GM23338 (cell line): ENCODE results near the gene MARVELD3.

Source experiments
- CREB1 ChIP-seq: fragments of 250-450 bp; sonication (Bioruptor Pico); IDR thresholded peaks from 2 replicates; pipeline ENCODE4 v1.5.0; 2020; ENCODE audit warnings: low read depth, mild to moderate bottlenecking, moderate library complexity
- EZH2 ChIP-seq: fragments of 200-600 bp; sonication (generic); IDR thresholded peaks from one replicate; pipeline ENCODE4 v1.8.0; 2017; ENCODE audit warnings: antibody characterized with exemption, mild to moderate bottlenecking, low read depth; ENCODE audit not compliant: unreplicated experiment
- EZH2phosphoT487 ChIP-seq: fragments of 200-600 bp; sonication (generic); IDR thresholded peaks from one replicate; pipeline ENCODE4 v1.8.1; 2018; ENCODE audit warnings: antibody characterized with exemption; ENCODE audit not compliant: unreplicated experiment
- POLR2AphosphoS5 ChIP-seq: IDR thresholded peaks from 2 replicates; pipeline ENCODE4 v1.6.1; 2016; ENCODE audit warnings: antibody characterized with exemption, low read depth
- TF ChIP-seq, protein P1 (sequence below), 2 experiments: fragments of 200-600 bp in 1 of 2; sonication (generic) in 1 of 2; conservative IDR thresholded peaks; 2 replicates each; pipeline versions ENCODE4 v1.5.1 to v1.6.1; 2016 to 2017; ENCODE audit warnings: antibody characterized with exemption in 2 of 2, low read depth in 2 of 2, mild to moderate bottlenecking in 2 of 2, moderate library complexity in 1 of 2
- TF ChIP-seq, protein P2 (sequence below): IDR thresholded peaks from one replicate; pipeline ENCODE4 v1.6.1; 2018; ENCODE audit warnings: antibody characterized with exemption; ENCODE audit not compliant: unreplicated experiment
- TF ChIP-seq, protein P3 (sequence below): IDR thresholded peaks from 2 replicates; pipeline ENCODE4 v1.6.1; 2016; ENCODE audit warnings: antibody characterized with exemption

DNA sequence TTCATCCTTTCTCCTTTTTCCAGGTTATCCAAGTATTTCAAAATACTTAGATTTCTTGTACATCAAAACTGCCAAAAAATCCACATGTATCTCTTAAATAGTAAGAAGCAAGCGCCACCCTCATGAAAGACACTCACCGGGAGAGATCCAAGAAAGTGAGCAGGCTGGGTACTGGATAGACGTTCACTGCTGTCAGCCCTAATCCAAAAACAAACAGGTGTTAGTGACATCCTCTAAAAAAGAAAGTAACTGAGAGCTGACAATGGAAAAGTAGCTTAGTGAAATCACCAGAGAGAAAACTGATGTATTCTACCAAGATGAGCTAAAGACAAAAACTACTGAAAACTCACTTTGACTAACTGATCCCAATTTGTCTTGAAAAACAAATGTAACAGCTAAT lies 46.1 kb downstream of the MARVELD3 start:
- no peak for TF ChIP-seq CREB1
- TF ChIP-seq, protein P1, sequence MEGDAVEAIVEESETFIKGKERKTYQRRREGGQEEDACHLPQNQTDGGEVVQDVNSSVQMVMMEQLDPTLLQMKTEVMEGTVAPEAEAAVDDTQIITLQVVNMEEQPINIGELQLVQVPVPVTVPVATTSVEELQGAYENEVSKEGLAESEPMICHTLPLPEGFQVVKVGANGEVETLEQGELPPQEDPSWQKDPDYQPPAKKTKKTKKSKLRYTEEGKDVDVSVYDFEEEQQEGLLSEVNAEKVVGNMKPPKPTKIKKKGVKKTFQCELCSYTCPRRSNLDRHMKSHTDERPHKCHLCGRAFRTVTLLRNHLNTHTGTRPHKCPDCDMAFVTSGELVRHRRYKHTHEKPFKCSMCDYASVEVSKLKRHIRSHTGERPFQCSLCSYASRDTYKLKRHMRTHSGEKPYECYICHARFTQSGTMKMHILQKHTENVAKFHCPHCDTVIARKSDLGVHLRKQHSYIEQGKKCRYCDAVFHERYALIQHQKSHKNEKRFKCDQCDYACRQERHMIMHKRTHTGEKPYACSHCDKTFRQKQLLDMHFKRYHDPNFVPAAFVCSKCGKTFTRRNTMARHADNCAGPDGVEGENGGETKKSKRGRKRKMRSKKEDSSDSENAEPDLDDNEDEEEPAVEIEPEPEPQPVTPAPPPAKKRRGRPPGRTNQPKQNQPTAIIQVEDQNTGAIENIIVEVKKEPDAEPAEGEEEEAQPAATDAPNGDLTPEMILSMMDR (conservative IDR thresholded peaks at IDR 0.05; ENCODE audit: low read depth in 2 of 2) = no peak
- no peak for TF ChIP-seq EZH2
- no peak for TF ChIP-seq EZH2phosphoT487
- TF ChIP-seq, protein P2, sequence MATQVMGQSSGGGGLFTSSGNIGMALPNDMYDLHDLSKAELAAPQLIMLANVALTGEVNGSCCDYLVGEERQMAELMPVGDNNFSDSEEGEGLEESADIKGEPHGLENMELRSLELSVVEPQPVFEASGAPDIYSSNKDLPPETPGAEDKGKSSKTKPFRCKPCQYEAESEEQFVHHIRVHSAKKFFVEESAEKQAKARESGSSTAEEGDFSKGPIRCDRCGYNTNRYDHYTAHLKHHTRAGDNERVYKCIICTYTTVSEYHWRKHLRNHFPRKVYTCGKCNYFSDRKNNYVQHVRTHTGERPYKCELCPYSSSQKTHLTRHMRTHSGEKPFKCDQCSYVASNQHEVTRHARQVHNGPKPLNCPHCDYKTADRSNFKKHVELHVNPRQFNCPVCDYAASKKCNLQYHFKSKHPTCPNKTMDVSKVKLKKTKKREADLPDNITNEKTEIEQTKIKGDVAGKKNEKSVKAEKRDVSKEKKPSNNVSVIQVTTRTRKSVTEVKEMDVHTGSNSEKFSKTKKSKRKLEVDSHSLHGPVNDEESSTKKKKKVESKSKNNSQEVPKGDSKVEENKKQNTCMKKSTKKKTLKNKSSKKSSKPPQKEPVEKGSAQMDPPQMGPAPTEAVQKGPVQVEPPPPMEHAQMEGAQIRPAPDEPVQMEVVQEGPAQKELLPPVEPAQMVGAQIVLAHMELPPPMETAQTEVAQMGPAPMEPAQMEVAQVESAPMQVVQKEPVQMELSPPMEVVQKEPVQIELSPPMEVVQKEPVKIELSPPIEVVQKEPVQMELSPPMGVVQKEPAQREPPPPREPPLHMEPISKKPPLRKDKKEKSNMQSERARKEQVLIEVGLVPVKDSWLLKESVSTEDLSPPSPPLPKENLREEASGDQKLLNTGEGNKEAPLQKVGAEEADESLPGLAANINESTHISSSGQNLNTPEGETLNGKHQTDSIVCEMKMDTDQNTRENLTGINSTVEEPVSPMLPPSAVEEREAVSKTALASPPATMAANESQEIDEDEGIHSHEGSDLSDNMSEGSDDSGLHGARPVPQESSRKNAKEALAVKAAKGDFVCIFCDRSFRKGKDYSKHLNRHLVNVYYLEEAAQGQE = no peak
- TF ChIP-seq, protein P3, sequence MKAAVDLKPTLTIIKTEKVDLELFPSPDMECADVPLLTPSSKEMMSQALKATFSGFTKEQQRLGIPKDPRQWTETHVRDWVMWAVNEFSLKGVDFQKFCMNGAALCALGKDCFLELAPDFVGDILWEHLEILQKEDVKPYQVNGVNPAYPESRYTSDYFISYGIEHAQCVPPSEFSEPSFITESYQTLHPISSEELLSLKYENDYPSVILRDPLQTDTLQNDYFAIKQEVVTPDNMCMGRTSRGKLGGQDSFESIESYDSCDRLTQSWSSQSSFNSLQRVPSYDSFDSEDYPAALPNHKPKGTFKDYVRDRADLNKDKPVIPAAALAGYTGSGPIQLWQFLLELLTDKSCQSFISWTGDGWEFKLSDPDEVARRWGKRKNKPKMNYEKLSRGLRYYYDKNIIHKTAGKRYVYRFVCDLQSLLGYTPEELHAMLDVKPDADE = no peak
- TF ChIP-seq POLR2AphosphoS5 = no peak
